ENCODE results near the gene PRKG1. TPM values are rescaled to one million over a fixed set of nuclear protein-coding genes. Genes with fewer than 3 reads are reported as not detected.

PRKG1 gene
- total and polyA plus RNA-seq, 2 of the 8 experiments (the other 6 are each of a cell fraction or from before 2014, with no cell fraction given) = 4.2 to 15.2 TPM

- H3K23me2 ChIP-seq (ENCODE audit: low read depth, low read length) = no peaks in the 10 kb centered on the region; the same call in 1 of the 2 replicates
- DNase-seq (ENCODE audit: low read depth in 1 of 2, low spot score in 2 of 2) (no peak), FAIRE-seq (peak; percentile 36)
- ChIA-PET POLR2A (ENCODE audit: partially characterized antibody) (no interaction called here), CTCF (ENCODE audit: partially characterized antibody) (no interaction called here)
- no peak overlapping the region for H3K14ac ChIP-seq (ENCODE audit: insufficient read length)
- H2AFZ ChIP-seq (ENCODE audit: low read length) = no peak overlapping the region
- no peak overlapping the region for H3K4me3 ChIP-seq (ENCODE audit: extremely low read depth in 1 of 4, insufficient read depth in 2 of 4, low read depth in 3 of 4, low read length in 4 of 4)
- no peak overlapping the region for H3K18ac ChIP-seq (ENCODE audit: extremely low read depth, low read length)
- H3K9ac ChIP-seq (replicated peaks in 1 of 4; ENCODE audit: extremely low read depth in 1 of 4, low read depth in 3 of 4, low read length in 3 of 4) = no peak overlapping the region
- no peak overlapping the region for H2BK20ac ChIP-seq (ENCODE audit: low read length)
- H2AK5ac ChIP-seq (ENCODE audit: low read depth, low read length) = no peak overlapping the region
- no peak overlapping the region for H3K56ac ChIP-seq (replicated peaks; ENCODE audit: insufficient read length, low read depth, low read length)
- H3K27me3 ChIP-seq (replicated peaks in 1 of 4; ENCODE audit: control insufficient read depth in 3 of 4, extremely low read depth in 1 of 4, insufficient read depth in 3 of 4, low read length in 3 of 4) = no peaks in the 10 kb centered on the region
- H3K4me2 ChIP-seq (ENCODE audit: insufficient read depth in 1 of 2, low read depth in 2 of 2, low read length in 2 of 2) = no peak overlapping the region
- H4K5ac ChIP-seq (ENCODE audit: insufficient read length, low read depth, low read length) = no peak overlapping the region
- no peaks in the 10 kb centered on the region for H3K79me1 ChIP-seq (ENCODE audit: low read depth, low read length)
- H3K9me3 ChIP-seq (ENCODE audit: insufficient read depth in 2 of 2, low read depth in 1 of 2, low read length in 1 of 2) = peaks cover 0 to 7% of the 10 kb centered on the region in 2 experiments; a peak in 2 of 4 replicates
- no peak overlapping the region for H2BK5ac ChIP-seq (ENCODE audit: low read depth, low read length)
- H3K27ac ChIP-seq (ENCODE audit: low read depth, low read length) = no peak overlapping the region
- no peak overlapping the region for H2BK15ac ChIP-seq (ENCODE audit: low read length)
- H3K23ac ChIP-seq (ENCODE audit: insufficient read length) = no peak overlapping the region
- peaks cover 0 to 2% (median 0%) of the 10 kb centered on the region in 4 experiments; a peak in 1 of 7 replicates for H3K4me1 ChIP-seq (replicated peaks in 1 of 4; ENCODE audit: control insufficient read depth in 3 of 4, insufficient read depth in 4 of 4, low read length in 3 of 4)
- H3K79me2 ChIP-seq (ENCODE audit: control insufficient read depth in 1 of 2, insufficient read depth in 2 of 2, low read length in 2 of 2) = no peaks in the 10 kb centered on the region
- no peak overlapping the region for H2BK12ac ChIP-seq (ENCODE audit: low read depth, low read length)
- WGBS, 2 experiments (ENCODE audit: extremely low coverage in 1 of 2, insufficient coverage in 1 of 2, insufficient read length in 1 of 2, insufficient replicate concordance in 2 of 2, low coverage in 1 of 2, low lambda C conversion rate in 2 of 2, missing lambda C conversion rate in 1 of 2) = 74% methylated on average over 2 of the region's 2 CpGs; no CpG with 5 or more reads in 1 of the 2 experiments
- no peak overlapping the region for H2BK120ac ChIP-seq (replicated peaks; ENCODE audit: low read depth, low read length)
- no peak overlapping the region for H4K8ac ChIP-seq (ENCODE audit: extremely low read depth, insufficient read depth, low read length)
- H3K4ac ChIP-seq (replicated peaks; ENCODE audit: insufficient read length, low read depth, low read length) = no peak overlapping the region
- no peak overlapping the region for H4K91ac ChIP-seq (replicated peaks; ENCODE audit: insufficient read length, low read length)
- H4K20me1 ChIP-seq (replicated peaks in 1 of 2; ENCODE audit: control insufficient read depth in 1 of 2, insufficient read depth in 2 of 2, low read length in 2 of 2) = no peaks in the 10 kb centered on the region
- peaks cover 0 to 3% (median 0%) of the 10 kb centered on the region in 4 experiments; a peak in 1 of 8 replicates for H3K36me3 ChIP-seq (ENCODE audit: control insufficient read depth in 2 of 4, insufficient read depth in 4 of 4, low read length in 3 of 4)
- no peak for TF ChIP-seq PHF8 (conservative IDR thresholded peaks at IDR 0.05; ENCODE audit: low read depth, low read length)
- TF ChIP-seq BRCA1 (IDR thresholded peaks at IDR 0.05; ENCODE audit: low read depth, low read length) = no peak
- TF ChIP-seq ZNF274 (IDR thresholded peaks at IDR 0.05; ENCODE audit: borderline replicate concordance, extremely low read depth, low read length) = no peak
- no peak for TF ChIP-seq TEAD4 (IDR thresholded peaks at IDR 0.05; ENCODE audit: low read depth, low read length)
- TF ChIP-seq GTF2F1 (IDR thresholded peaks at IDR 0.05; ENCODE audit: borderline replicate concordance, low read depth, low read length) = no peak
- no peak for TF ChIP-seq NANOG (IDR thresholded peaks at IDR 0.05; ENCODE audit: insufficient read depth, low read depth, low read length, poor library complexity, severe bottlenecking)
- no peak for TF ChIP-seq EZH2 (IDR thresholded peaks at IDR 0.05; ENCODE audit: low read depth, low read length, severe bottlenecking)
- TF ChIP-seq GABPA (IDR thresholded peaks at IDR 0.05; ENCODE audit: borderline replicate concordance, insufficient read depth, low read length) = no peak
- no peak for TF ChIP-seq EGR1 (IDR thresholded peaks at IDR 0.05; ENCODE audit: borderline replicate concordance, low read depth, low read length)
- TF ChIP-seq CHD2 (IDR thresholded peaks at IDR 0.05; ENCODE audit: low read length) = no peak
- TF ChIP-seq SIN3A (conservative IDR thresholded peaks at IDR 0.05 in 1 of 2, IDR thresholded peaks at IDR 0.05 in 1 of 2; ENCODE audit: low read depth in 1 of 2, low read length in 2 of 2) = no peak
- no peak for TF ChIP-seq SIX5 (IDR thresholded peaks at IDR 0.05; ENCODE audit: low read depth, low read length)
- TF ChIP-seq SIRT6 (IDR thresholded peaks at IDR 0.05; ENCODE audit: low read length) = no peak
These were observed 94.0 kb downstream of the PRKG1 start for GRCh38 chr10:51168086-51168815.

All from H1 (cell line).